CD8-positive, alpha-beta memory T cell (primary cell): Measurements from ENCODE around the gene SYT13. TPM values are rescaled to one million over a fixed set of nuclear protein-coding genes. Genes with fewer than 3 reads are reported as not detected.

Experiments used
- CTCF ChIA-PET: fragments of 350-600 bp; sonication (Branson Sonifier 250); formaldehyde crosslinking; loops from one replicate; lab custom pipeline; 2021; ENCODE audit warnings: antibody characterized with exemption; lab: Charles Lee
- POLR2A ChIA-PET: fragments of 350-600 bp; sonication (Branson Sonifier 250); formaldehyde crosslinking; loops from one replicate; lab custom pipeline; 2021; ENCODE audit warnings: antibody characterized with exemption; lab: Charles Lee
- DNase-seq, 5 donors: peaks; one replicate each; pipeline versions ENCODE4 v3.0.0 to v3.0.0-alpha.2; 2020 to 2022; ENCODE audit warnings: mixed read lengths in 1 of 5
- H3K27ac ChIP-seq: one replicate; pipeline ENCODE4 v1.7.0; 2013; ENCODE audit warnings: low read depth, mild to moderate bottlenecking, low read length, moderate library complexity
- H3K27me3 ChIP-seq: 2 replicates; pipeline ENCODE4 v1.7.0; 2013; ENCODE audit warnings: low read length, mild to moderate bottlenecking; ENCODE audit not compliant: insufficient read depth, poor library complexity, severe bottlenecking
- H3K36me3 ChIP-seq: 2 replicates; pipeline ENCODE4 v1.7.0; 2013; ENCODE audit warnings: mild to moderate bottlenecking, low read length, moderate library complexity; ENCODE audit not compliant: insufficient read depth
- H3K4me1 ChIP-seq: 2 replicates; pipeline ENCODE4 v1.7.0; 2013; ENCODE audit warnings: mild to moderate bottlenecking, low read length, moderate library complexity; ENCODE audit not compliant: insufficient read depth
- H3K4me3 ChIP-seq: 2 replicates; pipeline ENCODE4 v1.7.0; 2013; ENCODE audit warnings: mild to moderate bottlenecking, low read length
- H3K9me3 ChIP-seq: 2 replicates; pipeline ENCODE4 v1.7.0; 2013; ENCODE audit warnings: mild to moderate bottlenecking, low read length
- H3K27ac Mint-ChIP-seq, 8 donors: one replicate each; pipeline ENCODE4 v1.8.0; 2020 to 2021; ENCODE audit warnings: mixed read lengths in 8 of 8, mild to moderate bottlenecking in 6 of 8, inconsistent platforms in 3 of 8, moderate library complexity in 3 of 8
- H3K27me3 Mint-ChIP-seq, 2 donors: one replicate each; pipeline ENCODE4 v1.8.0; 2020 to 2021; ENCODE audit warnings: mixed read lengths in 2 of 2, mild to moderate bottlenecking in 1 of 2, moderate library complexity in 1 of 2
- H3K36me3 Mint-ChIP-seq, 3 donors: one replicate each; pipeline ENCODE4 v1.8.0; 2020 to 2021; ENCODE audit warnings: mixed read lengths in 3 of 3, inconsistent platforms in 1 of 3, mild to moderate bottlenecking in 1 of 3
- H3K4me1 Mint-ChIP-seq, 3 donors: one replicate each; pipeline ENCODE4 v1.8.0; 2020 to 2021; ENCODE audit warnings: mixed read lengths in 3 of 3, inconsistent platforms in 1 of 3, mild to moderate bottlenecking in 1 of 3
- H3K4me3 Mint-ChIP-seq, 7 donors: one replicate each; pipeline ENCODE4 v1.8.0; 2020 to 2021; ENCODE audit warnings: mixed read lengths in 7 of 7, mild to moderate bottlenecking in 6 of 7, moderate library complexity in 4 of 7, inconsistent platforms in 2 of 7
- H3K9me3 Mint-ChIP-seq, 5 donors: one replicate each; pipeline ENCODE4 v1.8.0; 2020 to 2022; ENCODE audit warnings: mixed read lengths in 5 of 5, mild to moderate bottlenecking in 3 of 5, moderate library complexity in 2 of 5, inconsistent platforms in 1 of 5
- polyA plus RNA-seq: library from polyadenylated mRNA; unstranded; fragments of 300-500 nt; fragmentation: Illumina TruSeq; gene quantifications from one replicate; pipeline ENCODE4 v1.2.3, GENCODE V29; 2021
- total RNA-seq, 2 experiments: library from RNA; stranded (reverse); gene quantifications; one replicate each; pipeline ENCODE4 v1.2.3, GENCODE V29; 2021

SYT13 gene
- total and polyA plus RNA-seq, 3 experiments from 2014 or later = not detected

DNA sequence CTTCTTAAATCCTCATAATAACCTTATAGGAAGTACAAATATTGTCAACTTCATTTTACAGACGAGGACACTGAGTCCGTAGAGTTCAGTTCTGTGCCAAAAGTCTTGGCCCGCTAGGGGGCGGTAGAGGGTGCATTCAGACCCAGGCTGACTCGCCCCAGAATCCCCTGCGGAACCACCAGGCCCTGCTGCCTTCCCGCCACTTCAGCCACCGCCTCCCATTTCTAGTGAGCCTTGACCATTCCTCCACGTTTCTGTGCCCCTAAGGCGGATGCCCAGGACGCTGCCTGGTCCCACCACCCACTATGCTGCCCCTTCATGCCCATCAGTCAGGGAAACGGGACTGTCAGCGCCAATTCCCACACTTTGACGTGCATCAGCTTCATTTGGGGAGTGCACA is 19.1 kb downstream of the SYT13 start:
- ChIA-PET POLR2A (no interaction called here), CTCF (no interaction called here)
- Histone ChIP-seq H3K4me1 (no peaks in the 10 kb centered on the region), H3K27me3 (peaks cover 10% of the 10 kb centered on the region), H3K9me3 (no peaks in the 10 kb centered on the region), H3K36me3 (no peaks in the 10 kb centered on the region), H3K4me3 (no peak overlapping the region), H3K27ac (no peak overlapping the region)
- no peak for DNase-seq
- Mint-ChIP-seq H3K27me3 (peaks cover 35 to 75% of the 10 kb centered on the region in 2 donors), H3K4me3 (no peak overlapping the region), H3K36me3 (no peaks in the 10 kb centered on the region), H3K9me3 (peaks cover 0 to 2% (median 2%) of the 10 kb centered on the region in 5 donors), H3K27ac (no peak overlapping the region), H3K4me1 (no peaks in the 10 kb centered on the region)

DNA sequence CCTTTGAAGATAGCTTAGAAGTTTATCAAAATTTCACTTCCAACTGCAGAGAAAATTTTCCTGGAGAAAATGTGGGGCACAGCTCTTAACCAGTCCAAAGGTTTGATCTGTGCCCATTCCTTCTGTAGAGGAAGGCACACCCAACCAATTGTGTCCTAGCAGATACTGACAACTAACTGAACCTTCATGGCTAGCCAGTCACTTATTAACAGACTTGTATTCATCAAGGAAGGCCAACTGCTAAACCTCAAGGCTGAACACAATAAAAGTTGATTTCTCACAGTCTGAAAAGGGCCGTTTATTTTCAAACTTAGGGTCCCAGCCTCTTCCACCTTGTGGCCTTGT is 19.5 kb downstream of the SYT13 start:
- Histone ChIP-seq H3K36me3 (no peaks in the 10 kb centered on the region), H3K27ac (no peak overlapping the region), H3K27me3 (peaks cover 10% of the 10 kb centered on the region), H3K9me3 (no peaks in the 10 kb centered on the region), H3K4me3 (no peak overlapping the region), H3K4me1 (no peaks in the 10 kb centered on the region)
- Mint-ChIP-seq H3K36me3 (no peaks in the 10 kb centered on the region), H3K9me3 (peaks cover 0 to 2% (median 2%) of the 10 kb centered on the region in 5 donors), H3K4me3 (no peak overlapping the region), H3K27me3 (peaks cover 35 to 75% of the 10 kb centered on the region in 2 donors), H3K4me1 (no peaks in the 10 kb centered on the region), H3K27ac (no peak overlapping the region)
- CTCF ChIA-PET = no interaction called here
- no peak for DNase-seq
- POLR2A ChIA-PET = no interaction called here

DNA sequence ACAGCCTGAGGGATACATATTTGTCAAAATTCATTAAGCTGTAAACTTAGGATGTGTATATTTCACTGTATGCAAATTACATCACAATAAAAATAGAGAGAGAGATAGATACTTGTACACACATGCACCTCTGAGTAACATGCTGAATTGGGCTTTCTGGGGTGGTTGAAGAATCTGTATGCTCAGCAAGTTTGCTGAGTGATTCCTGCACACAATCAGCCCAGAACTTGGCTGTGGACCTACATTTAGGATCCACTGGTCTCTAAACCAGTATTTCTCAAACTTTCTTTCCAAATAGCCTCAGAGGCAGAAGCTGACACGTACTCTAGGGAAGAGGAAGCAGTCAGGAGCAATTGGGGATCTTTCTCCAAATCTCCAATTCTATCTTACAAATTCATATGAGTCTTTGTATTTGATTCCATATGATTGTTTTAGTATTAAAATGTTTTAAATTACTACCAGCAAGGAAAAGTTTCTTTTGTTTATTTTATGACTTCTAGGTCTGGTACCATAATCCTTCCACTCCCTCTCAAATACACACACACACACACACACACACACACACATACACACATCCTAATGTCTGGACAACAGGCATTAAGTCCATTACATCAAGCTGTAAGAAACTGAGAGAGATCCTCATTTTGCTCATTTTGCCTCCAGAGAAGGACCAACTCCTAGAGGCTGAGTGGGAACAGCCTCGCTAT is 20.0 kb downstream of the SYT13 start:
- no peak overlapping the region for H3K27ac Mint-ChIP-seq
- no peaks in the 10 kb centered on the region for H3K36me3 Mint-ChIP-seq
- no peak for DNase-seq
- H3K4me1 Mint-ChIP-seq = no peaks in the 10 kb centered on the region
- peaks cover 30 to 70% of the 10 kb centered on the region in 2 donors for H3K27me3 Mint-ChIP-seq
- peaks cover 0 to under 1% (median 0%) of the 10 kb centered on the region in 5 donors for H3K9me3 Mint-ChIP-seq
- no peaks in the 10 kb centered on the region for H3K9me3 ChIP-seq
- H3K4me3 Mint-ChIP-seq = no peak overlapping the region
- ChIA-PET CTCF (no interaction called here), POLR2A (no interaction called here)
- no peaks in the 10 kb centered on the region for H3K4me1 ChIP-seq
- H3K27me3 ChIP-seq = peaks cover 10% of the 10 kb centered on the region
- no peaks in the 10 kb centered on the region for H3K36me3 ChIP-seq
- no peak overlapping the region for H3K27ac ChIP-seq
- H3K4me3 ChIP-seq = no peak overlapping the region

DNA sequence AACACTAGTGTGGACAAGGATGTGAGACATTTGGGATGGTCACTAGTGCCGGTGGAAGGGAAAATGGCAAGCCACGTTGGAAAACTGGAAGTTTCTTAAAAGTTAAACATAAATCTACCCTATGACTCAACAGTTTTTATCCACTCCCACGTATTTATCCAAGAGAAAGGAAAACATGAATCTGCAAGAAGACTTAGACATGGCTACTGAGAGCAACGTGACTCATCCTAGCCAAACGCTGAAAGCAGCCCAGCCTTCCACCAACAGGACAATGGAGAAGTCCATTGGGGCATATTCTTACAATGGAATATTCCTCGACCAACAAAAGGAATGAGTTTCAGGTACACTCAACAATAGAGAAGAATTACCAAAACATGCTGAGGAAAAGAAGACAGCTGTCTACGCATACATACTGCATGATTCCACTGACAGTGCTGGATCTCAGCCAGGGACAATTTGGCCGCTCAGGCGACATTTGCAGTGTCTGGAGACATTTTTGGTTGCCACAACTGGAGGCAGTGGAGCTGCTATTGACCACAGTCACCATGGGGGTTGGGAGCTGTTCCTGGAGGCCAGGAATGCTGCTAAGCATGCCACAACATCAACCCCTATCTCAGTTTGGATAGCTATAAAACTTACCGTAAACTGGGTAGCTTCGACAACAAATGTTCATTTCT is 21.2 kb downstream of the SYT13 start:
- no peaks in the 10 kb centered on the region for H3K9me3 Mint-ChIP-seq
- no peaks in the 10 kb centered on the region for H3K36me3 Mint-ChIP-seq
- ChIA-PET POLR2A (no interaction called here), CTCF (no interaction called here)
- H3K36me3 ChIP-seq = no peaks in the 10 kb centered on the region
- H3K4me1 Mint-ChIP-seq = no peaks in the 10 kb centered on the region
- DNase-seq = no peak
- H3K4me3 ChIP-seq = no peak overlapping the region
- no peak overlapping the region for H3K4me3 Mint-ChIP-seq
- H3K27ac Mint-ChIP-seq = no peak overlapping the region
- no peak overlapping the region for H3K27ac ChIP-seq
- H3K4me1 ChIP-seq = no peaks in the 10 kb centered on the region
- no peaks in the 10 kb centered on the region for H3K9me3 ChIP-seq
- H3K27me3 ChIP-seq = peaks cover 10% of the 10 kb centered on the region
- H3K27me3 Mint-ChIP-seq = peaks cover 35 to 73% of the 10 kb centered on the region in 2 donors

DNA sequence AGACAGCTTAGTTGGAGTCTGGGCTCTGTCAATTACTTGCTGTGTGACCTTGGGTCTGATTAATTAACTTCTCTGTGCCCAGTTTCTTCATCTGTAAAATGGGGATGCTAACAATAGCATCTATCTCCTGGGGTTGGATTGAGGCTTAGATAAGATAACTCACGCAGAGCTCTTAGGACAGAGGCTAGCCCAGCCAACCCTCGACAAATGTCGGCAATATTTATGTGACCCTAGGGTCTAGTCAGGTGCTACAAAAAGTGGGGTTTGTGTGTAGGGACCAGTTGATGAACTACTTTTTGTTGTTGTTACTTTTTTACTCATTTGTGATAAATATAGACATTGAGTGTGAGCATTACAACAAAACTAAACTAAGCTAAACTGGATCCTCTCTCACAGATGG is 22.4 kb downstream of the SYT13 start:
- H3K27ac Mint-ChIP-seq = no peak overlapping the region
- CTCF ChIA-PET = no interaction called here
- no peaks in the 10 kb centered on the region for H3K9me3 Mint-ChIP-seq
- POLR2A ChIA-PET = no interaction called here
- H3K27ac ChIP-seq = no peak overlapping the region
- peaks cover 37 to 74% of the 10 kb centered on the region in 2 donors for H3K27me3 Mint-ChIP-seq
- no peaks in the 10 kb centered on the region for H3K4me1 ChIP-seq
- no peaks in the 10 kb centered on the region for H3K9me3 ChIP-seq
- H3K36me3 ChIP-seq = no peaks in the 10 kb centered on the region
- H3K4me3 ChIP-seq = no peak overlapping the region
- no peaks in the 10 kb centered on the region for H3K36me3 Mint-ChIP-seq
- H3K4me3 Mint-ChIP-seq = no peak overlapping the region
- DNase-seq = no peak
- peaks cover 8% of the 10 kb centered on the region for H3K27me3 ChIP-seq
- no peaks in the 10 kb centered on the region for H3K4me1 Mint-ChIP-seq

DNA sequence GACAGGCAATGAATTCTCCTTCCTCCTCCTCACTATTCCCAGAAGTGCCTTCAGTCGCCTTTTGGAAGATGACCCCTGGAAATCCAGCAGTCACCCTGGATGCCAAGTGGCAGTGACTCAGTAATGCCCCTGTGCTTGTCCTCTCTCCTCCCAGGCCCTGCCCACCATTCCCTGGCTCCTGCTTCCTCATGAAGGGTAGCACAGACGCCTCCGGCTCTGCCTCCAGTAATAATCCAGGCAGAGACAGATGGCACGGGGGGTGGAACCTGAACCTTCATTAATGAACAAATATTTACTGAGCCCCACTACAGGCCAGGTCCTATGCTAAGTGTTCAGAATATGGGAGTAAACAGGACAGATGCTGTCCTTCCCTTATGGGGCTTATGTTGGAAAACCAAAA is 23.2 kb downstream of the SYT13 start:
- peaks cover 37 to 78% of the 10 kb centered on the region in 2 donors for H3K27me3 Mint-ChIP-seq
- no peak for DNase-seq
- Histone ChIP-seq H3K36me3 (no peaks in the 10 kb centered on the region), H3K9me3 (no peaks in the 10 kb centered on the region), H3K4me3 (no peak overlapping the region), H3K27me3 (no peaks in the 10 kb centered on the region), H3K4me1 (no peaks in the 10 kb centered on the region), H3K27ac (no peak overlapping the region)
- H3K27ac Mint-ChIP-seq = no peak overlapping the region
- no peaks in the 10 kb centered on the region for H3K4me1 Mint-ChIP-seq
- ChIA-PET CTCF (no interaction called here), POLR2A (no interaction called here)
- H3K9me3 Mint-ChIP-seq = no peaks in the 10 kb centered on the region
- H3K36me3 Mint-ChIP-seq = no peaks in the 10 kb centered on the region
- H3K4me3 Mint-ChIP-seq = no peak overlapping the region

DNA sequence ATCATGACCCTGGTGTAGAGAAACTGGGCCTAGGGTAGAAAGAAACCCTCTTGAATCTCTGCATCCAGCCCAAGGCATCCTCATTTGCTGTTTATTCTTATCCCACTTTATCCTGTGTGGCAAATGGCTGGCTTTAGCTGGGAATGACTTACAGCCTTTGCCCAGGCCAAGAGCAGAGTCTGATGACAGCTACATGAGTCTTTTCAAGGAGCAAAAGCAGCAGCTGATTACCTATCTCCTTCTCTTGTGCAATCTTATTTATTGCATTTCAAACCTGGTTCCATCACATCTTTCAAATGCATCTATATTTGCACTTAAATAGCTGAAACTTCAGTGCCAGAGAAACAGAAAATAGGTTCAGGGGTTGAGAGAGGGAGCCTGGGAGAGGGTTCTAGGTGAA is 26.1 kb downstream of the SYT13 start:
- CTCF ChIA-PET = no interaction called here

DNA sequence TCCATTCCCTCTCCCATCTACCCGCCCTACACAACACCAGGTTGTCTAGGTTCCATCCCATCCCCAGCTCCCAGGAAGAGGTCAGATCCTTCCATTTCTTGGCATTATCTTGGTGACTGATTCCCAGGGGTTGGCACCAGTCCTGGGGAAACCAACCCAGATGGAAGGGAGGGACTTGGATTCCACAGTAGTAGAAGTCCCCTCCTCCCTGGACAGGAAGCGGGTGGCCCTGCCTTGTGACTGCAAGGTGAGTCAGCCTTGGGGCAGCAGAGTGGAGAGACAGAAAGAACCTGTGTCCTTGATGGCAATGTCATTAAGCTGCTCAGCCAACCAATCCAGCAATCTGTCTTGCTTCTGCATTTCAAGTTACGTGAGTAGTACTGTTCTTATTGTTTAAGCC is 26.5 kb downstream of the SYT13 start:
- no peak for DNase-seq
- no peaks in the 10 kb centered on the region for H3K4me1 ChIP-seq
- H3K4me3 ChIP-seq = no peak overlapping the region
- no peaks in the 10 kb centered on the region for H3K27me3 ChIP-seq
- Mint-ChIP-seq H3K4me1 (no peaks in the 10 kb centered on the region), H3K27me3 (peaks cover 29 to 69% of the 10 kb centered on the region in 2 donors), H3K9me3 (no peaks in the 10 kb centered on the region), H3K27ac (no peak overlapping the region), H3K36me3 (no peaks in the 10 kb centered on the region), H3K4me3 (no peak overlapping the region)
- H3K27ac ChIP-seq = no peak overlapping the region
- H3K36me3 ChIP-seq = no peaks in the 10 kb centered on the region
- H3K9me3 ChIP-seq = no peaks in the 10 kb centered on the region
- POLR2A ChIA-PET = no interaction called here
- CTCF ChIA-PET = no interaction called here

More for the DNA sequence above, 26.1 kb downstream of the SYT13 start:
- no peak overlapping the region for H3K4me3 Mint-ChIP-seq
- Histone ChIP-seq H3K9me3 (no peaks in the 10 kb centered on the region), H3K27ac (no peak overlapping the region), H3K36me3 (no peaks in the 10 kb centered on the region), H3K4me3 (no peak overlapping the region), H3K27me3 (no peaks in the 10 kb centered on the region), H3K4me1 (no peaks in the 10 kb centered on the region)
- POLR2A ChIA-PET = no interaction called here
- no peaks in the 10 kb centered on the region for H3K4me1 Mint-ChIP-seq
- H3K27ac Mint-ChIP-seq = no peak overlapping the region
- peaks cover 28 to 74% of the 10 kb centered on the region in 2 donors for H3K27me3 Mint-ChIP-seq
- H3K36me3 Mint-ChIP-seq = no peaks in the 10 kb centered on the region
- H3K9me3 Mint-ChIP-seq = no peaks in the 10 kb centered on the region
- no peak for DNase-seq
